Stimulated activated naive CD8-positive, alpha-beta T cell treated with anti-CD3 and anti-CD28 coated beads, Interleukin-15, amount 100 ng/mL, for 72 hours (primary cell): ENCODE measurements around the gene ECI1.
A peak's percentile ranks its signal among the peaks of the same experiment; 100 is the strongest.

Experiments
- ATAC-seq: fragments of 150-1000 bp; cut with Tn5 transposase; 2 replicates; pipeline ENCODE4 v1.10.0; 2021; ENCODE audit warnings: mild to moderate bottlenecking, moderate library complexity
- DNase-seq, 2 donors: peaks; one replicate each; pipeline ENCODE4 v3.0.0; 2021 to 2022
- H3K27ac Mint-ChIP-seq, 2 donors: one replicate each; pipeline ENCODE4 v1.8.0; 2022; ENCODE audit warnings: mild to moderate bottlenecking in 2 of 2, mixed read lengths in 2 of 2, moderate library complexity in 2 of 2
- H3K27me3 Mint-ChIP-seq: one replicate; pipeline ENCODE4 v1.8.0; 2022; ENCODE audit warnings: mixed read lengths
- H3K4me1 Mint-ChIP-seq: one replicate; pipeline ENCODE4 v1.8.0; 2022; ENCODE audit warnings: mild to moderate bottlenecking, mixed read lengths
- H3K4me3 Mint-ChIP-seq, 2 donors: one replicate each; pipeline ENCODE4 v1.8.0; 2022; ENCODE audit warnings: mild to moderate bottlenecking in 2 of 2, mixed read lengths in 2 of 2, moderate library complexity in 1 of 2
- H3K9me3 Mint-ChIP-seq, 2 donors: one replicate each; pipeline ENCODE4 v1.8.0; 2022; ENCODE audit warnings: mixed read lengths in 2 of 2

The ECI1 gene

GRCh38 chr16:2284001-2284770 is 32.8 kb upstream of the ECI1 start:
- DNase-seq (no peak), ATAC-seq (peak; percentile 29)
- no peak overlapping the region for H3K27ac Mint-ChIP-seq
- no peaks in the 10 kb centered on the region for H3K27me3 Mint-ChIP-seq
- H3K4me1 Mint-ChIP-seq, result no peaks in the 10 kb centered on the region
- no peaks in the 10 kb centered on the region for H3K9me3 Mint-ChIP-seq
- no peak overlapping the region for H3K4me3 Mint-ChIP-seq

DNA sequence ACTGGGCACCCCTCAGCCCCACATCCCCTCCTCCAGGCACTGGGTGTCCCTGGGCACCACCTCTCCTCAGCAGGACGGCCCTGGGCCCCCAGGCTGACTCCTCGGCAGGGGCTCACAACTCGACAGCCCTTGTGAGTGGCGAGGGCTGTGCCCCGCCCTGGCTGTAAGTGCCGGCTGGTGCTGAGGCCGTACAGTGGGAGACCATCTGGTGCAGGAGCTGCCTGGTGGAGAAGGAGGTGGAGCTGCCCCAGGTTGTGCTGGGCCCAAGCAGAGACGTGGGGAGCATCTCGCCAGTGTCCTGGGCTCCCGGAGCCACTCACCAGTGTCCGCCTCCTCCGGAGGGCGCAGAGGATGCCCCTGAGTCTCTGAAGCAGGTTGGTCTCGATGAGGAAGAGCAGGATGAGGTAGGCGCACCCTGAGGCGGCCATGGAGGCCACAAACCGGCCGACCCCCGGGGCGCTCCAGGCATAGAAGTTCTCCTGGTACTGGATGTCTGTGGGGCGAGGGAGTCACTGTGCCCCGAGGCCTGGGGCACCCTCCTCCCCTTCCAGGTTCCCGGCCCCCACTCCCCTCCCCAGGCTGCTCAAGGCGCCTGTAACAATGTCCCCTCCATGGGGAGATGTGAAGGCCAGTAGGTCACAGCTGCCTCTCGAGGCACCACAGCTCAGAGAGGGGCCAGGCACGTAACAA is 31.6 kb upstream of the ECI1 start:
- DNase-seq (no peak), ATAC-seq (no peak)
- no peaks in the 10 kb centered on the region for H3K4me1 Mint-ChIP-seq
- no peaks in the 10 kb centered on the region for H3K9me3 Mint-ChIP-seq
- H3K27me3 Mint-ChIP-seq, result no peaks in the 10 kb centered on the region
- peak overlapping the region in 1 of 2 donors; percentile 20 for H3K27ac Mint-ChIP-seq
- H3K4me3 Mint-ChIP-seq, result no peak overlapping the region

DNA sequence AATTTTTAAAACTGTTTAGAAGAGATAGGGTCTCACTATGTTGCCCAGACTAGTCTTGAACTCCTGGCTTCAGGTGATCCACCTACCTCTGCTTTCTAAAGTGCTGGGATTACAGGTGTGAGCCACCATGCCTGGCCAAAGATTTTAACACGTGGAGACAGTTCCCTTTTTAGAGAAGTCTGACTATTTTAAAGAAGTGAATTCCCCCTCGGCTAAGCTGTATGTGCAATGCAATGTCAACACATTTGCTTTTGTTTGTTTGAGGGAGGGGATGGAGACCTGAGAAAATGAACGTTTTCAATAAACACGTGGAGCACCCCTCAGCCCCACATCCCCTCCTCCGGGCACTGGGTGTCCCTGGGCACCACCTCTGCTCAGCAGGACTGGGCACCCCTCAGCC is 30.9 kb upstream of the ECI1 start:
- ATAC-seq (no peak), DNase-seq (no peak)
- H3K9me3 Mint-ChIP-seq, result no peaks in the 10 kb centered on the region
- H3K27me3 Mint-ChIP-seq, result no peaks in the 10 kb centered on the region
- H3K4me1 Mint-ChIP-seq, result no peaks in the 10 kb centered on the region
- H3K27ac Mint-ChIP-seq, result no peak overlapping the region
- no peak overlapping the region for H3K4me3 Mint-ChIP-seq

DNA sequence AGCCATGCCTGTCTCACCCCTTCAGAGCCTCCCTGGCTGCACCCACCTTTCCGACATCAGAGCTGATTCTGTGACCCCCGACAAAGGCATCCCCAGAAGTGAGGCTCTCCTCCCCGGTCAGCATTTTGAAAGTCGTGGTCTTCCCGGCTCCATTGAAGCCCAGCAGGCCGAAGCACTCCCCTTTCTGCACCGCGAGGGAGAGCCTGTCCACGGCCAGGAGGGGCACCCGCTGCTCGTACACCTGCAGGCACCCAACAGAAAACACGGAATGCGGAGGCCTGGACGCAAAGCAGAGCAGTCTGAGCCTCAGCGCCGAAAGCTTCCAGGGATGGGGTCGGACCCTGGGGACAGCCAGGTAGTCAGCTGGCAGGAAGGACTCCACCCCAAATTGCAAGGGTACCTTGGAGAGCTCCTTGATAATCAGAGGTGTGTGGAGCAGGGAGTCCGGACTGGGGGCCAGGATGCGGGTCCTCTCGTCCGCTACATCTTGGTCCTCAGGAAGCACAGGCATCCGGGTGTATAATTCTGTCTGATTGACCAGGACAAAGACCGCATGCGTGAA is 29.7 kb upstream of the ECI1 start:
- ATAC-seq (no peak), DNase-seq (no peak)
- Mint-ChIP-seq H3K9me3 (no peaks in the 10 kb centered on the region), H3K27me3 (no peaks in the 10 kb centered on the region), H3K4me1 (no peaks in the 10 kb centered on the region), H3K4me3 (no peak overlapping the region), H3K27ac (no peak overlapping the region)

DNA sequence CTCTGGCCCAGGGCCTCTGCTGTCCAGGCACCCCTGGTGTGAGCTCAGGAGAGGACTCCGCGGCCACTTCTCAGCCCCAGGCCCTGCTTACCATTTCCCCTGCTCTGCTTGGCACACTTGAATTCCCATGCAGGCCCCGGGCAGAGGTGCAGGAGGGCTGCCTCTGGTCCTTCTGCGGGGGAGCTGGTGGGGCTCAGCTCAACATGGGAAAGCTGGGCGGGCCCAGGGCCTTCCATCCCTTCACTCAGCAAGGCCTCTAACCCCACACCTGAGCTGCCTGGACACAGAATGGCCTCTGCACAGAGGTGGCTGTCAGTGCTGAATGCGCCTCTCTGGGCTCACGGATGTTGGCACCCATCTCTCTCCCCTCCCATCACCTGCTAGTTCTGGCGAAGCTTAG is 29.1 kb upstream of the ECI1 start:
- ATAC-seq (no peak), DNase-seq (no peak)
- H3K4me3 Mint-ChIP-seq, result no peak overlapping the region
- no peaks in the 10 kb centered on the region for H3K27me3 Mint-ChIP-seq
- no peaks in the 10 kb centered on the region for H3K9me3 Mint-ChIP-seq
- H3K27ac Mint-ChIP-seq, result no peak overlapping the region
- no peaks in the 10 kb centered on the region for H3K4me1 Mint-ChIP-seq

GRCh38 chr16:2278956-2279800 is 27.8 kb upstream of the ECI1 start:
- Mint-ChIP-seq H3K27me3 (no peaks in the 10 kb centered on the region), H3K27ac (no peak overlapping the region), H3K4me1 (no peaks in the 10 kb centered on the region), H3K4me3 (no peak overlapping the region), H3K9me3 (no peaks in the 10 kb centered on the region)
- no peak for ATAC-seq
- DNase-seq, result no peak

DNA sequence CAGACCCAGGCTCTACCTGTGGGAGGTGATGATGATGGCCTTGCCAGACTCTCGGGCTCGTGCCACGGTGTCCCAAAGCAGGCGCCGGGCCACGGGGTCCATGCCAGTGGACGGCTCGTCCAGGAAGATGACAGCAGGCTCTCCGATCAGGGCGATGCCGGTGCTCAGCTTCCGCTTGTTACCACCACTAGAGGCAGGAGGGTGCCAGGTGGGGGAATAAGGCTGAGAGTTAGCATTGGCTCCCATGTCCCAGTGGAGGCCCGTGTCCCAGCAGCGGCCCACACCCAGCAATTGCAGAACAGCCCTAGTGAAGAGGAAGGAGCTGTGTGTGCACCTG is 26.9 kb upstream of the ECI1 start:
- no peaks in the 10 kb centered on the region for H3K9me3 Mint-ChIP-seq
- H3K4me3 Mint-ChIP-seq, result no peak overlapping the region
- ATAC-seq (no peak), DNase-seq (no peak)
- H3K27ac Mint-ChIP-seq, result no peak overlapping the region
- H3K4me1 Mint-ChIP-seq, result no peaks in the 10 kb centered on the region
- no peaks in the 10 kb centered on the region for H3K27me3 Mint-ChIP-seq

DNA sequence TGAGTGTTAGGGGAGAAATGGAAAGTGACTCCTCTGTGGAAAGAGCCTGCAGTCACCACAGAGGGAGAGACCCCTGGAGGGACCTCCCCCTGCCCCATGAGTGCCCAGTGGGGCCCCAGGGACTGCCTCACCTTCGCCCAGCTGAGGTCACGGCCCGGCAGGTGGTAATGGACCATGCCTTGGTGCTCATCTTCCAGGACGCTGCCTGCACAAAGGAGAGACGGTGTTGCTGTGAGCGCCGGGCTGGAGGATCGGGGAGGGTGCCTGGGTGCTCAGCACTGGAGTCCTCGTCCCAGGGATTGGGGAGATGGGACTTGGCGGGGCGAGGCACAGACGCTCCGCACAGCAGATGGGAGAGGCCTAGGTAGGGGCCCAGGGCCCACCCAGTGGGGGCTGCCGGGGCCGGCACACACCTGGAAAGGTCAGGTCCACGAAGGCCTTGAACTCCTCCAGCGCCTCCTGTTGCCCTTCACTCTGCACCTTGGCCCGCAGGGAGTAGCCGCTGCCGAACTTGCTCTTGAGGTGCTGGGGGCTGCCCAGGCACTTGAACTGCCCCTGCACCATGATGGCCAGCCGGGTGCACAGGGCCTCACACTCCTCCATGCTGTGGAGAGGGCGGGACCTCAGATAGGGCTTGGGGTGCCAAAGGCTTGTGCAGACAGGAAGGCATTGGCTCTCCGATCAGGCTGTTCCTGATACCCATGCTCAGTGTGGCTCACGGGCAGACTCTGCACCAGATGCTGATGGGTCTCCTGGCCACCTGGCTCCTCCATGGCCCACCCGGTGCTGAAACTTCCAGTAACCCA is 26.3 kb upstream of the ECI1 start:
- H3K4me3 Mint-ChIP-seq, result no peak overlapping the region
- no peak overlapping the region for H3K27ac Mint-ChIP-seq
- DNase-seq, result no peak
- no peaks in the 10 kb centered on the region for H3K27me3 Mint-ChIP-seq
- no peak for ATAC-seq
- no peaks in the 10 kb centered on the region for H3K9me3 Mint-ChIP-seq
- no peaks in the 10 kb centered on the region for H3K4me1 Mint-ChIP-seq

GRCh38 chr16:2276368-2277195 is 25.2 kb upstream of the ECI1 start:
- Mint-ChIP-seq H3K27me3 (no peaks in the 10 kb centered on the region), H3K27ac (no peak overlapping the region), H3K9me3 (no peaks in the 10 kb centered on the region), H3K4me1 (no peaks in the 10 kb centered on the region), H3K4me3 (no peak overlapping the region)
- ATAC-seq, result no peak
- no peak for DNase-seq

GRCh38 chr16:2275476-2276367 is 24.3 kb upstream of the ECI1 start:
- no peaks in the 10 kb centered on the region for H3K4me1 Mint-ChIP-seq
- H3K27me3 Mint-ChIP-seq, result no peaks in the 10 kb centered on the region
- peak overlapping the region in 1 of 2 donors; percentile 27 for H3K27ac Mint-ChIP-seq
- H3K4me3 Mint-ChIP-seq, result no peak overlapping the region
- no peak for ATAC-seq
- DNase-seq, result no peak
- H3K9me3 Mint-ChIP-seq, result no peaks in the 10 kb centered on the region

- Mint-ChIP-seq H3K27ac (no peak overlapping the region), H3K4me1 (peaks cover 11% of the 10 kb centered on the region), H3K4me3 (no peak overlapping the region), H3K27me3 (no peaks in the 10 kb centered on the region), H3K9me3 (no peaks in the 10 kb centered on the region)
- DNase-seq (no peak), ATAC-seq (no peak)
Observed at GRCh38 chr16:2273931-2274330, 22.5 kb upstream of the ECI1 start.

- DNase-seq (no peak), ATAC-seq (no peak)
- Mint-ChIP-seq H3K27me3 (no peaks in the 10 kb centered on the region), H3K4me3 (no peak overlapping the region), H3K9me3 (no peaks in the 10 kb centered on the region), H3K27ac (no peak overlapping the region), H3K4me1 (peaks cover 16% of the 10 kb centered on the region)
Observed at GRCh38 chr16:2273484-2273883, 22.1 kb upstream of the ECI1 start.

DNA sequence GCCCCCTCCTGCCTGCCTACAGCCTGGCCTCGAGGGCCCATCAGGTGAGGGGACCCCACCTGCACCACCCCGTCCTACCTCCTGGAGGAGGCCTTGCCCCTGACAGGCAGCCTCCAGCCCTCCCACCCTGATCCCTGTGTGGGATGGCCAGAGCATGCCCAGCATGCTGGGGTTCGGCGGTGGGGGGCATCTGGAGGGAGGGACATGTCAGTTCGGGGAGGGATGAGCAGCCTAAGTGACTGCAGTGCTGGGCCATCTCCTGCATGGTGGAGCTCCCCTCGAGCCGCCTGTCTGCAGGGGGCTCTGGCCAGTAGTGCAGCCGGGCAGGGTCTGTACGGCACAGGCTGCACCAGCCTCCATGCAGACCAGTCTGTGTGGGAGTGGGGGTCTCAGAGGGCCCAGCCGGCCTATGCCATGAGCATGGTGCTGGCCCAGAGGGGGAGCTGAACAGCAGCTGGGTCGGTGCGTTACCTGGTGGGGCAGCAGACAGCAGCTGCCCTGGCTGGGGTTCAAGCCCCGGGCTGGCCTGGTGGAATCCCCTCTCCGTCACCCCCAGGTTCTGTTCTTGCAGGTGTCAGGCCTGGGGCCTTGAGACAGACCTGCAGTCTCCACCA is 20.6 kb upstream of the ECI1 start:
- DNase-seq (no peak), ATAC-seq (no peak)
- Mint-ChIP-seq H3K4me1 (peaks cover 25% of the 10 kb centered on the region), H3K4me3 (no peak overlapping the region), H3K27me3 (no peaks in the 10 kb centered on the region), H3K27ac (no peak overlapping the region), H3K9me3 (no peaks in the 10 kb centered on the region)
